ENCODE data around the gene DENND2C.

DENND2C gene

GRCh38 chr1:114559356-114559755 lies 110.5 kb downstream of the DENND2C start:
- Histone ChIP-seq H3K27me3 (ENCODE audit: insufficient read depth, insufficient read length) (no peaks in the 10 kb centered on the region), H3K4me1 (ENCODE audit: insufficient read depth, insufficient read length) (no peaks in the 10 kb centered on the region), H3K4me3 (ENCODE audit: insufficient read length, low read depth) (no peak overlapping the region), H3K9ac (ENCODE audit: insufficient read length, low read depth) (no peak overlapping the region), H3K36me3 (ENCODE audit: insufficient read depth, insufficient read length, low read length) (peaks cover 5% of the 10 kb centered on the region), H3K9me3 (ENCODE audit: insufficient read depth, low read length) (no peaks in the 10 kb centered on the region)
- TF ChIP-seq ZNF274 (IDR thresholded peaks at IDR 0.05; ENCODE audit: low read depth, low read length) (no peak), SUZ12 (IDR thresholded peaks at IDR 0.05; ENCODE audit: extremely low read depth, insufficient read depth, insufficient read length) (no peak), YY1 (IDR thresholded peaks at IDR 0.05; ENCODE audit: insufficient read depth, insufficient read length) (no peak)
- DNase-seq (ENCODE audit: low read depth, low spot score) = no peak

DNA sequence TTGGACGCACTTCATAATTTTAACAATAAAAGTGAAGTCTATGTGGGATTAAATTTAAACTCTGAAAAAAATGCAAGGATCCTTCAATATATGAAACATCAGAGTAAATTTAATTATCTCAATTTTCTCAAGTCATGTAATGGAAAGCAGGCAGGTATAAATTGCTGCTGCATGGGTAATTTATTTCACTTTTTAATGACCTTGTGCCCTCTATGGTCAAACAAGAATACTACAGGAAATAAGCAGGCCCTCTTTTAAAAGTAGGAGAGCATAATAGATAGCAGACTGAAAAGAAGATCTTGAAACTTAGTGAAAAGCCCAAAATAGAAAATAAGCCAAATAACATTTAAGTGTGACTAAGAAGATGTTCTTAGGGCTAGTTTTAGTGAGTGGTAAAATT lies 111.3 kb downstream of the DENND2C start:
- H3K4me3 ChIP-seq (ENCODE audit: insufficient read length, low read depth) = no peak overlapping the region
- H3K9ac ChIP-seq (ENCODE audit: insufficient read length, low read depth) = no peak overlapping the region
- DNase-seq (ENCODE audit: low read depth, low spot score) = no peak
- TF ChIP-seq SUZ12 (IDR thresholded peaks at IDR 0.05; ENCODE audit: extremely low read depth, insufficient read depth, insufficient read length) (no peak), ZNF274 (IDR thresholded peaks at IDR 0.05; ENCODE audit: low read depth, low read length) (no peak), YY1 (IDR thresholded peaks at IDR 0.05; ENCODE audit: insufficient read depth, insufficient read length) (no peak)
- no peaks in the 10 kb centered on the region for H3K4me1 ChIP-seq (ENCODE audit: insufficient read depth, insufficient read length)
- no peaks in the 10 kb centered on the region for H3K27me3 ChIP-seq (ENCODE audit: insufficient read depth, insufficient read length)
- H3K36me3 ChIP-seq (ENCODE audit: insufficient read depth, insufficient read length, low read length) = no peaks in the 10 kb centered on the region
- no peaks in the 10 kb centered on the region for H3K9me3 ChIP-seq (ENCODE audit: insufficient read depth, low read length)

GRCh38 chr1:114554577-114554976 lies 115.3 kb downstream of the DENND2C start:
- Histone ChIP-seq H3K27me3 (ENCODE audit: insufficient read depth, insufficient read length) (no peaks in the 10 kb centered on the region), H3K9ac (ENCODE audit: insufficient read length, low read depth) (no peak overlapping the region), H3K36me3 (ENCODE audit: insufficient read depth, insufficient read length, low read length) (no peaks in the 10 kb centered on the region), H3K4me3 (ENCODE audit: insufficient read length, low read depth) (no peak overlapping the region), H3K9me3 (ENCODE audit: insufficient read depth, low read length) (no peaks in the 10 kb centered on the region), H3K4me1 (ENCODE audit: insufficient read depth, insufficient read length) (no peaks in the 10 kb centered on the region)
- DNase-seq (ENCODE audit: low read depth, low spot score) = no peak
- no peak for TF ChIP-seq SUZ12 (IDR thresholded peaks at IDR 0.05; ENCODE audit: extremely low read depth, insufficient read depth, insufficient read length)

- H3K4me1 ChIP-seq (ENCODE audit: insufficient read depth, insufficient read length) = no peaks in the 10 kb centered on the region
- no peaks in the 10 kb centered on the region for H3K9me3 ChIP-seq (ENCODE audit: insufficient read depth, low read length)
- H3K4me3 ChIP-seq (ENCODE audit: insufficient read length, low read depth) = no peak overlapping the region
- no peaks in the 10 kb centered on the region for H3K36me3 ChIP-seq (ENCODE audit: insufficient read depth, insufficient read length, low read length)
- DNase-seq (ENCODE audit: low read depth, low spot score) = no peak
- H3K9ac ChIP-seq (ENCODE audit: insufficient read length, low read depth) = no peak overlapping the region
- TF ChIP-seq ZNF274 (IDR thresholded peaks at IDR 0.05; ENCODE audit: low read depth, low read length) = no peak
- H3K27me3 ChIP-seq (ENCODE audit: insufficient read depth, insufficient read length) = no peaks in the 10 kb centered on the region
Measured at GRCh38 chr1:114552106-114552639, 117.7 kb downstream of the DENND2C start.

GRCh38 chr1:114551400-114551799 lies 118.4 kb downstream of the DENND2C start:
- H3K9me3 ChIP-seq (ENCODE audit: insufficient read depth, low read length) = no peaks in the 10 kb centered on the region
- H3K27me3 ChIP-seq (ENCODE audit: insufficient read depth, insufficient read length) = no peaks in the 10 kb centered on the region
- TF ChIP-seq YY1 (IDR thresholded peaks at IDR 0.05; ENCODE audit: insufficient read depth, insufficient read length) (no peak), SUZ12 (IDR thresholded peaks at IDR 0.05; ENCODE audit: extremely low read depth, insufficient read depth, insufficient read length) (no peak), ZNF274 (IDR thresholded peaks at IDR 0.05; ENCODE audit: low read depth, low read length) (no peak)
- no peak overlapping the region for H3K9ac ChIP-seq (ENCODE audit: insufficient read length, low read depth)
- no peaks in the 10 kb centered on the region for H3K4me1 ChIP-seq (ENCODE audit: insufficient read depth, insufficient read length)
- no peaks in the 10 kb centered on the region for H3K36me3 ChIP-seq (ENCODE audit: insufficient read depth, insufficient read length, low read length)
- peak; percentile 57 for DNase-seq (ENCODE audit: low read depth, low spot score)
- no peak overlapping the region for H3K4me3 ChIP-seq (ENCODE audit: insufficient read length, low read depth)

- H3K9ac ChIP-seq (ENCODE audit: insufficient read length, low read depth) = no peak overlapping the region
- no peaks in the 10 kb centered on the region for H3K9me3 ChIP-seq (ENCODE audit: insufficient read depth, low read length)
- H3K4me3 ChIP-seq (ENCODE audit: insufficient read length, low read depth) = no peak overlapping the region
- no peak for DNase-seq (ENCODE audit: low read depth, low spot score)
- H3K36me3 ChIP-seq (ENCODE audit: insufficient read depth, insufficient read length, low read length) = no peaks in the 10 kb centered on the region
- H3K27me3 ChIP-seq (ENCODE audit: insufficient read depth, insufficient read length) = no peaks in the 10 kb centered on the region
- TF ChIP-seq ZNF274 (IDR thresholded peaks at IDR 0.05; ENCODE audit: low read depth, low read length) (no peak), YY1 (IDR thresholded peaks at IDR 0.05; ENCODE audit: insufficient read depth, insufficient read length) (no peak), SUZ12 (IDR thresholded peaks at IDR 0.05; ENCODE audit: extremely low read depth, insufficient read depth, insufficient read length) (no peak)
- no peaks in the 10 kb centered on the region for H3K4me1 ChIP-seq (ENCODE audit: insufficient read depth, insufficient read length)
Measured at GRCh38 chr1:114550336-114550735, 119.5 kb downstream of the DENND2C start.

GRCh38 chr1:114549137-114549536 lies 120.7 kb downstream of the DENND2C start:
- TF ChIP-seq YY1 (IDR thresholded peaks at IDR 0.05; ENCODE audit: insufficient read depth, insufficient read length) (no peak), ZNF274 (IDR thresholded peaks at IDR 0.05; ENCODE audit: low read depth, low read length) (no peak), SUZ12 (IDR thresholded peaks at IDR 0.05; ENCODE audit: extremely low read depth, insufficient read depth, insufficient read length) (no peak)
- no peak overlapping the region for H3K9ac ChIP-seq (ENCODE audit: insufficient read length, low read depth)
- no peaks in the 10 kb centered on the region for H3K27me3 ChIP-seq (ENCODE audit: insufficient read depth, insufficient read length)
- DNase-seq (ENCODE audit: low read depth, low spot score) = no peak
- no peaks in the 10 kb centered on the region for H3K36me3 ChIP-seq (ENCODE audit: insufficient read depth, insufficient read length, low read length)
- no peaks in the 10 kb centered on the region for H3K9me3 ChIP-seq (ENCODE audit: insufficient read depth, low read length)
- H3K4me1 ChIP-seq (ENCODE audit: insufficient read depth, insufficient read length) = no peaks in the 10 kb centered on the region
- H3K4me3 ChIP-seq (ENCODE audit: insufficient read length, low read depth) = no peak overlapping the region

DNA sequence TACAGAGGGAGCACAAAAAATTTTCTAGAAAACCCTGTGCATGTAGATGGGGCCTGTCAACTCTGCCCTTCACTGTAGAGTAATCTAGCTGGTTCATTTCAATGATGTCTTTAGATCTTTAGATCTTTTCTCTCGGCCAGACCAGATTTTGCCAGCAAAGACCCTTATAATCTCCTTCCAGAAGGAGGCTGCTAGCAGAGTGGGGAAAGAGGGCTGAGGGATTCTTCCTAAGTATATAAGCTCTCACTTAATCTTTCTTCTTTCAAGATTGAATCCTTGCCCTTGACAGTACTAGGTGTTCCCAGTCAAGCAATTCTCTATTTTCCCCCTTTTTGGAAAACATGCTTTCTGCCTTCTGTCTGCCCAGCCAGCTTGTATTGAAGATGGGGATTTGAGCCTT lies 122.8 kb downstream of the DENND2C start:
- Histone ChIP-seq H3K27me3 (ENCODE audit: insufficient read depth, insufficient read length) (no peaks in the 10 kb centered on the region), H3K4me1 (ENCODE audit: insufficient read depth, insufficient read length) (no peaks in the 10 kb centered on the region), H3K36me3 (ENCODE audit: insufficient read depth, insufficient read length, low read length) (no peaks in the 10 kb centered on the region), H3K9me3 (ENCODE audit: insufficient read depth, low read length) (no peaks in the 10 kb centered on the region), H3K9ac (ENCODE audit: insufficient read length, low read depth) (no peak overlapping the region), H3K4me3 (ENCODE audit: insufficient read length, low read depth) (no peak overlapping the region)
- no peak for DNase-seq (ENCODE audit: low read depth, low spot score)
- TF ChIP-seq SUZ12 (IDR thresholded peaks at IDR 0.05; ENCODE audit: extremely low read depth, insufficient read depth, insufficient read length) (no peak), YY1 (IDR thresholded peaks at IDR 0.05; ENCODE audit: insufficient read depth, insufficient read length) (no peak), ZNF274 (IDR thresholded peaks at IDR 0.05; ENCODE audit: low read depth, low read length) (no peak)

Measured in NT2/D1 (cell line).